ENCODE results near the gene SH3RF3.

SH3RF3 gene

DNA sequence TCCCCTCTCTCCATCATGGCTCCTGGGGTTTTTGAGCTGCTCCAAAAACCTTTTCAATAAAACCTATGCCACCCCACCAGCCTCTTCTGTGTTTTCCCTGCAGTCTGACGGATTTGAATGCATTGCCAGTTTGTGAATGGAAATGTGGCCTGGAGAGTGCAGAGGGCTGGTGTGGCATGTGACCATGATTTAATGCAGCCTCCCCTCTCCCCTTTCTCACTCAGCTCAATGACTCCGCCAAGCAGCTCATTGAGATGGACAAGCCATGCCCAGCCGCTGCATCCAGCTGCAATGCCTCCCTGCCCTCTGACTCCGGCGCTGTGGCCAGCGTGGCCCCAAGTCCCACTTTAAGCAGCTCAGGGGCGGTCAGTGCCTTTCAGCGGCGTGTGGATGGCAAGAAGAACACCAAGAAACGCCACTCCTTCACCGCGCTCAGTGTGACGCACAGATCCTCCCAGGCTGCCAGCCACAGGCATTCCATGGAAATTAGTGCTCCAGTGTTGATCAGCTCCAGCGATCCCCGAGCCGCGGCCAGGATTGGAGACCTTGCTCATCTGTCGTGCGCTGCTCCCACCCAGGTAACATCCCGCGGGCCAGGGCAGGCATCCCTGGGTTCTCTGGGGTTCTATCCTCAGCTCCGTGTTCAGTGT, 269.5 kb downstream of the SH3RF3 start:
- in situ Hi-C loops (cut with HindIII; ENCODE audit: low sequenced_read_pairs): loop anchor here (25.0 kb wide), 1 partner anchor 261 kb away; the partner anchor contains the start of gene SH3RF3

DNA sequence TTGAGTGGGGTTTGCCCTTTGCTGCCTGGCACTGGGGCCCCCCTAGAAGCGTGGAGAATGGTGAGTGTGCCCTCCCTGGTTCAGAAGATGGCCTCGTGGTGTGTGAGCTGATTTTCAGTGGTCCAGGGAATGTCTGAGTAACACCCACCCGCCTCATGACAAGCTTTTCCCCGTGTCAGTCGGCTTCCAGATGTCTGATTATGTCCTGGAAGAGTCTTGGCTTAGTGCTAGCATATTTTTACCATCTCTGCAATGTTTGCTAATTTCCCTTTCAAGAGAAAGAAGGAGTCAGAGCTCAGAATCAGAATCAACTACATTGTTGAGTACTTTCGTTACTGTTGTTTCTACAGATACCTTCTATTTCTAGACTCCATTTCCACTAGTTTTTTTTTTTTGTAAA, 270.1 kb downstream of the SH3RF3 start:
- in situ Hi-C loops (cut with HindIII; ENCODE audit: low sequenced_read_pairs): loop anchor here (25.0 kb wide), 1 partner anchor 262 kb away; the partner anchor contains the start of gene SH3RF3

GRCh38 chr2:109400102-109400501, 271.1 kb downstream of the SH3RF3 start:
- in situ Hi-C loops (cut with HindIII; ENCODE audit: low sequenced_read_pairs): no loop called here

- in situ Hi-C loops (cut with HindIII; ENCODE audit: low sequenced_read_pairs): no loop called here
Observed at GRCh38 chr2:109401370-109401769, 272.4 kb downstream of the SH3RF3 start.

- in situ Hi-C loops (cut with HindIII; ENCODE audit: low sequenced_read_pairs): no loop called here
Observed at GRCh38 chr2:109402180-109402579, 273.2 kb downstream of the SH3RF3 start.

DNA sequence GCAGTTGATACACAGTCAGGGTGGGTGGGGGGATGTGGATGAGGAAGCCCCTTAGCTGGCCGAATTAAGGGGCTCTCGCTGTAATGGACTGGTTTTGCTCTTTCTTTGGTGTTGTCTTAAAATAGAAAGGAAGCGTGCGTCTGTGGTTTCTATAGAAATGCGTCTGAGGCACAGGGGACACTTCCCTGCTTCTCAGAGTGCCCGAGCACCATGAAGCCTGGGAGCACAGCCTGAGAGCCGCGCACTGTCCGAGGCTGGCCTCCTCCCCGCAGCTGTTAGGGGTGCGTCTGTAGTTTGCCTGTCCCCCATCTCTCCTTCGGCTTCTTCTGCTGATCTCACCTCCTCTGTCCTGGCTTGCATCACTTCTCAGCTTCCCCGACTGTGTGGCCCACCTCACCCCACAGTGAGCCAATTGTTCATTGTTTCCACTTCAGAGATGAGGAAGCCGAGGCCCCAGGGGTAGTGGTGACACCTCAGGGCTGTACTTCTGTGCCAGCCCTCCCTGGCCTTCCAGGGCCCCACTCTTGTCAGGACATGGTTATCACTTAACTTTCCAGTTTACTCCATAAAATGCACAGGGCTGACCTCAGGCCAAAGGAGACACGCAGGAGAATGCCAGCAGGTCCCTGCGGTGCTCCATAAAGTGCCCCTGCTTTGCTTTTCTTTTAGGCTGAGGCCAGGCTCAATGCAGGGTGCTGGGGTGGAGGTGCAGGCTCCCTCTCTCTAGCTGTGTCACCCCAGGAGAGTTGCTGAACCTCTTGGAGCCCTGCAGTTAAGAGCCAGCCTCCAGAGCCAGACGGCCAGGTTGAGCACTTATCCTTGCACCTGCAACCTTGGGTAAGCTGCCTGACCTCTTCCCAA, 274.2 kb downstream of the SH3RF3 start:
- in situ Hi-C loops (cut with HindIII; ENCODE audit: low sequenced_read_pairs): no loop called here

GRCh38 chr2:109403841-109404201, 274.8 kb downstream of the SH3RF3 start:
- in situ Hi-C loops (cut with HindIII; ENCODE audit: low sequenced_read_pairs): no loop called here

GRCh38 chr2:109404681-109405080, 275.7 kb downstream of the SH3RF3 start:
- in situ Hi-C loops (cut with HindIII; ENCODE audit: low sequenced_read_pairs): no loop called here

GRCh38 chr2:109405873-109406272, 276.9 kb downstream of the SH3RF3 start:
- in situ Hi-C loops (cut with HindIII; ENCODE audit: low sequenced_read_pairs): no loop called here

DNA sequence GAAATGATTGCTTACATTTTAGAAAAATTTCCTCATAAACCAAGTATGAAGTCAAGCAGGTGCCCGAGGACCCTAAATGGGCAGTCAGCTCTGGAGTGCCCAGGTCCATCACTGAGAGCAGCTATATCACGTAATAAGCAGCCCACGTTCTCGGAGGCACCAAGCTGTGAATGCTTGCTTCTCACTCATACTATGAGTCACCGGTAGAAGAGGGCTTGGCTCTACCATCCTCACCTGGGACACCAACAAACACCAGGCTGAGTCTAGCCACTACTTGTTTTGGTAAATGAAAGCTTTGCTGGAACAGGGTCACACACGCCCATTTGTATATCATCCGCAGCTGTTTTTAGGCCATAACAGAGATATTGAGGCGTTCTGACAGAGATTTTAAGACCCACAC, 277.3 kb downstream of the SH3RF3 start:
- in situ Hi-C loops (cut with HindIII; ENCODE audit: low sequenced_read_pairs): no loop called here

- in situ Hi-C loops (cut with HindIII; ENCODE audit: low sequenced_read_pairs): no loop called here
Observed at GRCh38 chr2:109407276-109408042, 278.5 kb downstream of the SH3RF3 start.

DNA sequence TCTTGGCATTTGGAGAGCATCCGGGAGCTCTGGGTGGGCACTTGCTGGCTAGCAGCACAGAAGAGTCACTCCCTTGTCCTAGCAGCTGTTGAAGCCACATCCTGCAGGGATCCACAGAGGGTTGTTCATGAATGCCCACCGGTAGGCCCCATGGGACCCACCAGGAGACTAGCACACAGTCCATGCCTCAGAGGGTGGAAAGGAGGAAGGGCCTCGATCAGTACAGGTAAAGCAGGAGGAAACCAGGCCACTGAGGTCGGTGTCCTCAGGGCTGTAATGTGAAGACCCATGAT, 279.0 kb downstream of the SH3RF3 start:
- in situ Hi-C loops (cut with HindIII; ENCODE audit: low sequenced_read_pairs): no loop called here

DNA sequence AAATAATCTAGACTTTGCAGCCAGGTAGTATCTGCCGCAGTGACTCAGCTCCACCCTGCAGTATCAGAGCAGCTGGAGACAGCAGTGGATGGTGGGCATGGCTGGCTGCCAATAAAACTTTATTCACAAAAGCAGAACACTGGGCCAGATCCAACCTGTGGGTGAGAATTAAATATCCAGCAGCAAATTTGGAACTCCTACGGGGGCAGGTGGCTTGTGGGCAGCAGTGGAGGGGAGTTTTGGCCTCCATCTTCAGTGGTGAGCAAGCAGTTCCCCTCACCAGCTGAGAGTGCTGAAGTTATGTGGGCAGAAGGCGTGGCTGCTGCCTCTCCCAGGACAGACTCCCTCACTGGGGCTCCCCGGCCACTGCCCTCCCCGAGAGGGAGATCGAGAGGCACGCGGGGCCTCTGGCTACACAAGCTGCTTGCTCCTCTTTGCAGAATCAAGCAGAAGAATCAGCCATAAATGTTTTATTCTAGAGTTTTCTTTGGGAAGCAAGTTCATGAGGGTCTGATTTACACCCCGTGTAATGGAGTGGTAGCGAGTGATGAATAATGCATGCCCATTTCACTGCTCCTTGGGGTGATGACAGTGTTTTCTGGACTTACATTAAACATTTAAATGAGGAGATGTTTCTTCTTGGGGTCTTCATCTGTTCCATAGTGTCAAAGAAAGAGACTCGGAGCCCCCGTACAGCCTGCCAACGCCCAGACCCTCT, 280.5 kb downstream of the SH3RF3 start:
- in situ Hi-C loops (cut with HindIII; ENCODE audit: low sequenced_read_pairs): no loop called here

DNA sequence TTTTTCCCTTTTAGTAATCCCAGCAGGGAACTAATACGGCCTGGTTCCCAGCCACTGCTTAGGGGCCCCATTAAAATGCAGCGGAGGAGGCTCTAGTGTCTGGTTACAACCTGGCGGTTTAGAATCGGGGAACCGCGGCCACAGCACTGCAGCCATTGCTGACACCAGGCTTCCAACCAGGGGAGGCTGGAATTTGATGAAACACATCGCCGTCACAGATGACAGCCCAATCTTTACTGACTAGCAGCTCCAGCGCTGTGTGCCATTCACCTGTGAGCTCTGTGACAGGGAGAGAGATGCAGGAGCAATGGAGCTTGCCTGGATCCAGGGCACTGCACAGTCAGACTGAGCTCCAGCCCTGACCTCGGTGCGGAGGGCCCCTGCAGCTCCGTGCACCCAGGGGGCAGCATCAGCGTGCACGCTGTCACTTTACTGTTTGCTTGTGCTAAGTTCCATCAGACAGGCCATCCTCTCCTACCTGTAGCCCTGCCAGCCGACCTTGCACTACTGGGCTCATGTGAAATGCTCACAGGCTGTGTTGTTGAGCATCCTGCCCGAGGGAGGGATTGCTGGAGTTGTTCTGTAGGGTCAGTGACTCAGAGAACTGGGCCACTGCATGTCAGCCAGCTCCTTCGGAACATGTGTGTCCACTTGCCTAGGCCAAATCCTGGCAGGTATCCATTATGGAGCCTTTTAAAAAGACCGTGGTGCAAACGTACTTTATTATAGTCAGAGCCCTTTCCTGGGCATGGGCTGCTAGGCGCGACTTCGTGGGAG, 281.2 kb downstream of the SH3RF3 start:
- in situ Hi-C loops (cut with HindIII; ENCODE audit: low sequenced_read_pairs): no loop called here

GRCh38 chr2:109411640-109412325, 282.8 kb downstream of the SH3RF3 start:
- in situ Hi-C loops (cut with HindIII; ENCODE audit: low sequenced_read_pairs): no loop called here

DNA sequence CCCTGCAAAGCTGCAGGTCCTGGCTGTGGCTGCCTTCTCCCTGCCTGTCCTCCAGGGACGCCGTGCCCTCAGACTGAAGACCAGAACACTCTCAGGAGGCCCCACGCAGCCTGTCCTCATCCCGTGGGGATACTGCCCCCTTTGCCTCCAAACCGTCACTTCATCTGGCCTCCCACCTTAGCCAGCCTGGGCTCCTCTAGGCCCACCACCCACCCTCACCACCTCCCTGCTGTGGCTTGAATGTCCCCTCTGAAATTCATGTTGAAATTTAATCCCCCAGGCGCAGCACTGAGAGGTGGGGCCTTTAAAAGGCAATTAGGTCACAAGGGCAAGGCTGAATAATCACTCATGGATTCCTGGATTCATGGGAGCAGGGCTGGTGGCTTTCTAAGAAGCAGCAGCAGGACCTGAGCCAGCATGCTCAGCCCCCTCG, 286.6 kb downstream of the SH3RF3 start:
- in situ Hi-C loops (cut with HindIII; ENCODE audit: low sequenced_read_pairs): no loop called here

DNA sequence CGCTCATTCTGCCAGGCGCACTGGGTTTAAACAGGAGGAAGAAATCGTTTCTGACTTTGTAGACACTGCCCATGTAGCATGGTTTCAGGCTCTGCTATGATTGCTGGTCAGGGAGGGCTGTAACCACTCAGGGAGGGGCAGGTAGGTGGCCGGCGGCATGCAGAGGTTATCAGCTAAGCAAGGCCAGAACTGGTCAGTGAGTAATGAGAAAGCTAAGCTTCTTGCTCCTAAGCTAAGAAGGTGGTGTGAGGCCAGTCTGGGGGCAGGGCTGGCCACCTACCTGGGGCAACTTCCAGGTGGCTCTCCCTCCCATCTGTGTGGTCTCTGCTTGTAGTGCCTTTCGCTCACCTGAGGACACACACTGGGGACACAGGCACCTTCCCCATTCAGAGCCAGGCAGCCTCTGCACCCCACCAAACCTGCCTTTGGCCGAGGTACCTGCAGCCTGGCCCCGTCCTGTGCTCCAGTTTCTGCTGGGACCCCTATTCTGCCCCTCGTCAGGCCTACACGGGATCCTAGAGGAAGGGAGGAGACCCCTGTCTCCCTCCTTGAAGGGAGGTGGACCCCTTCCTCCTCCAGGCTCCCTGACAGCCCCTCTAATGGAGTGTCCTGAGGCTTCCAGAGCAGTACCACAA, 288.8 kb downstream of the SH3RF3 start:
- in situ Hi-C loops (cut with HindIII; ENCODE audit: low sequenced_read_pairs): no loop called here

DNA sequence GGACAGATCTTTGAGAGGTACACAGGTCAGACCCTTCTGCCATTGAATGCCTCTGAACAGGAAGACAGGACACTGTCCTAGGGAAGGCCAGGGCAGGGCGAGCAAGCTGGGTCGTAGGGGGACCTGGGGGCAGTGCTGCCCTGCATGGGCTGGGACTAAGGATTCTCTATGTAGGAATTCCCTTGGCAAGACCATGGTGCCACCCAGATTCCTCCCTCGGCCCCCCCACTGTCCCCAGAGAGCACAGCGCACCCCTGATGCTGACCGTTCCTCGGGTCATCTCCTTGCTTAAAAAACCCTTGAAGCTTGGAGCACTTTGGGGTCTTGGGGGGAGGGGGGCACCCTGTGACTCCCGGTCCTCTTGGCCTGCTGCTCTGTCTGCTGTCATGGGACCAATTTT, 289.7 kb downstream of the SH3RF3 start:
- in situ Hi-C loops (cut with HindIII; ENCODE audit: low sequenced_read_pairs): no loop called here

DNA sequence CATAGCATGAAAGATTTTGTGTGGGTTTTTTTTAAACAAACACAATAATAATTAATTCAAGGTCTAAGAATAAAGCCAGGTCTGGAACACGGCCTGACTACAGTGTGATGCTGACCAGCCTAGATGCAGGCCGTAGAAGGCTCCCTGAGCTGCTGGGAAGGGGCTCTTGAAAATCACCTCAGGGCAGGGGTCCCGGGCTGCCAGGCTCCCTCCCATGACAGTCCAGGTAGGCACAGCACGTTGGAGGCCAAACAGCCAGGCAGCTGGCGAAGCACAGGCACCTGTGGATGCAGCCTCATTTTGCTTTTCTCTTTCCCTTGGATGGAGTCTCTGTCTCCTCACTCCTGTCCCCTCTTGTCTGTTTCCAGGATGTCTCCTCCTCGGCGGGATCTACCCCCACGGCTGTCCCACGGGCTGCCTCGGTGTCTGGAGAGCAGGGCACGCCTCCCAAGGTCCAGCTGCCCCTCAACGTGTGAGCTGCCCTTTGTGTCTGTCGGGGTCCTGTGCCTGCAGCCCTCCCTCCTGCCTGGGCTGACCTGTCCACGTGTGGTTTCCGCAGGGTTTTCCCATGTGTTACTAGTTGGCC, 290.3 kb downstream of the SH3RF3 start:
- in situ Hi-C loops (cut with HindIII; ENCODE audit: low sequenced_read_pairs): no loop called here

All from DLD1 (cell line).